Erythroblast (primary cell): Measurements from ENCODE around the gene FAM13A.

Experiments used
- GATA1 ChIP-seq: IDR thresholded peaks from 2 replicates; pipeline ENCODE4 v1.6.1; 2011; ENCODE audit warnings: low read depth, mild to moderate bottlenecking, control low read depth, low read length, moderate library complexity
- POLR2A ChIP-seq: IDR thresholded peaks from 2 replicates; pipeline ENCODE4 v1.6.1; 2011; ENCODE audit warnings: mild to moderate bottlenecking, low read length

GRCh38 chr4:89036535-89036934 is 20.4 kb downstream of the FAM13A start:
- no peak for TF ChIP-seq POLR2A
- no peak for TF ChIP-seq GATA1
